ENCODE data around the gene ABHD12B.

DNA sequence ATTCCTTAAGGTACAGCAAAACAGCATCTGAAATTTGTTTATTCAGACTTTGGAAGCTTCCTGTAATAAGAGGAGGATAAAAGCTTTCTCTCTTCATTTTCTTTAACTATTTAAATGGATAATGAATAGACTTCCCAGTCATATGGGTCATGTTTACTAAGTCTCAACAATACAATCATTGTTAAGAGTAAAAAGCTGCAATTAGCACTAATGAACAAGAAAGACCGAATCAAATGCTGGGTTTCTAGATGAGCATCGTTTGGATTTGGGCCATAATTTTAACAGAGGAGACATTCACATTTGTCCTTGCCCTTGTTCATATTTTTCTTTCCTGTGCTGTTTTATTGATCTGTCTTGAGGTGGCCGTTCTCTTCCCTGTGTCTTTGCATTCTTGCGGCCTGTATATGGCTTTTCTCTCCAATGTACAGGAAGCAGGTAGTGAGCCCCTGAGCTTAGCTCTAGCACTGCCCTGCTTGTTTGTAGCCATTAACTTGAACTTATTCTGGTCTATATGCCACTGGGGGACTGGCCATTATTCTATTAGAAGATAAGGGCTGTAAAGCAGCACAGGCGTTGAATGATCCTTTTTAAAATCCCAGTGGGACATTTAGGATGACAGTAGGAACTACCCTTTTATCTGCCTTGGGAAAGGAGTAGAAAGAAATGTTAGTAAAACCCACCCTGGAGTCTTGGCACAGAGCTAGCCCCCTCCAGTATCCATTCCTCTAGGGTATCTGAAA, 34.6 kb downstream of the ABHD12B start:
- TF ChIP-seq EZH2 (optimal IDR thresholded peaks at IDR 0.05; ENCODE audit: low read depth, low read length), result no peak
- TF ChIP-seq, protein P1, sequence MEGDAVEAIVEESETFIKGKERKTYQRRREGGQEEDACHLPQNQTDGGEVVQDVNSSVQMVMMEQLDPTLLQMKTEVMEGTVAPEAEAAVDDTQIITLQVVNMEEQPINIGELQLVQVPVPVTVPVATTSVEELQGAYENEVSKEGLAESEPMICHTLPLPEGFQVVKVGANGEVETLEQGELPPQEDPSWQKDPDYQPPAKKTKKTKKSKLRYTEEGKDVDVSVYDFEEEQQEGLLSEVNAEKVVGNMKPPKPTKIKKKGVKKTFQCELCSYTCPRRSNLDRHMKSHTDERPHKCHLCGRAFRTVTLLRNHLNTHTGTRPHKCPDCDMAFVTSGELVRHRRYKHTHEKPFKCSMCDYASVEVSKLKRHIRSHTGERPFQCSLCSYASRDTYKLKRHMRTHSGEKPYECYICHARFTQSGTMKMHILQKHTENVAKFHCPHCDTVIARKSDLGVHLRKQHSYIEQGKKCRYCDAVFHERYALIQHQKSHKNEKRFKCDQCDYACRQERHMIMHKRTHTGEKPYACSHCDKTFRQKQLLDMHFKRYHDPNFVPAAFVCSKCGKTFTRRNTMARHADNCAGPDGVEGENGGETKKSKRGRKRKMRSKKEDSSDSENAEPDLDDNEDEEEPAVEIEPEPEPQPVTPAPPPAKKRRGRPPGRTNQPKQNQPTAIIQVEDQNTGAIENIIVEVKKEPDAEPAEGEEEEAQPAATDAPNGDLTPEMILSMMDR (IDR thresholded peaks at IDR 0.05; ENCODE audit: low read length), result no peak

All from MM.1S (cell line).